Measurements from ENCODE around the gene ADAMTS19.
"Not testable (repeated sequence)": the region's sequence is repeated elsewhere in the genome, so short reads cannot be mapped to it uniquely, and the experiment has no call there.

Gene ADAMTS19
- total RNA-seq, result 0 to 0.09 reads per million in 2 donors

- no peak for DNase-seq
These were observed at the start of gene ADAMTS19 for GRCh38 chr5:129459777-129460671. Gene ADAMTS19, plus strand, starts transcription at chr5:129460298. Its CDS starts 94 bp downstream, at chr5:129460392.

- no peak for DNase-seq
These were observed 49.6 kb upstream of the ADAMTS19 start for GRCh38 chr5:129410488-129410887.

GRCh38 chr5:129412721-129413120, 47.4 kb upstream of the ADAMTS19 start:
- DNase-seq, result no peak

- DNase-seq, result no peak
These were observed 46.5 kb upstream of the ADAMTS19 start for GRCh38 chr5:129413570-129413969.

- DNase-seq, result no peak
These were observed 40.8 kb upstream of the ADAMTS19 start for GRCh38 chr5:129419292-129419691.

GRCh38 chr5:129425031-129425430, 35.1 kb upstream of the ADAMTS19 start:
- no peak for DNase-seq

GRCh38 chr5:129426071-129426470, 34.0 kb upstream of the ADAMTS19 start:
- no peak for DNase-seq

GRCh38 chr5:129428636-129429035, 31.5 kb upstream of the ADAMTS19 start:
- not testable (repeated sequence) for DNase-seq

GRCh38 chr5:129431406-129431805, 28.7 kb upstream of the ADAMTS19 start:
- DNase-seq, result no peak

- DNase-seq, result no peak
These were observed 21.8 kb upstream of the ADAMTS19 start for GRCh38 chr5:129438322-129438721.

- DNase-seq, result no peak
These were observed 19.7 kb upstream of the ADAMTS19 start for GRCh38 chr5:129440424-129440823.

GRCh38 chr5:129441096-129441495, 19.0 kb upstream of the ADAMTS19 start:
- DNase-seq, result no peak

- no peak for DNase-seq
These were observed 14.7 kb upstream of the ADAMTS19 start for GRCh38 chr5:129445379-129445778.

- DNase-seq, result no peak
These were observed 12.1 kb upstream of the ADAMTS19 start for GRCh38 chr5:129447968-129448367.

- no peak for DNase-seq
These were observed 11.4 kb upstream of the ADAMTS19 start for GRCh38 chr5:129448654-129449053.

- DNase-seq, result no peak
These were observed 5.6 kb upstream of the ADAMTS19 start for GRCh38 chr5:129454461-129454860.

- DNase-seq, result no peak
These were observed 685 bp upstream of the ADAMTS19 start for GRCh38 chr5:129459450-129459776.

- no peak for DNase-seq
These were observed 506 bp downstream of the ADAMTS19 start for GRCh38 chr5:129460672-129460935.

- no peak for DNase-seq
These were observed 1.0 kb downstream of the ADAMTS19 start for GRCh38 chr5:129460936-129461710.

- no peak for DNase-seq
These were observed 1.7 kb downstream of the ADAMTS19 start for GRCh38 chr5:129461711-129462332.

GRCh38 chr5:129465776-129466344, 5.8 kb downstream of the ADAMTS19 start:
- DNase-seq, result no peak

GRCh38 chr5:129474544-129474943, 14.4 kb downstream of the ADAMTS19 start:
- DNase-seq, result no peak

GRCh38 chr5:129476751-129477150, 16.7 kb downstream of the ADAMTS19 start:
- DNase-seq, result no peak

Data from activated gamma-delta T cell (primary cell).